Panc1 (cell line): ENCODE data around the gene MEMO1. TPM values are rescaled to one million over a fixed set of nuclear protein-coding genes. Genes with fewer than 3 reads are reported as not detected.

Experiments used
- ATAC-seq: fragments of 200-7000 bp; cut with Tn5 transposase; 2 replicates; pipeline ENCODE4 v1.9.1; 2020; ENCODE audit warnings: mild to moderate bottlenecking, moderate library complexity
- BruUV-seq: library from RNA; stranded (reverse); fragments of 400-500 nt; replicated peaks from 2 replicates; lab custom pipeline; 2021; lab: Mats Ljungman, UMichigan
- CTCF ChIA-PET: fragments of 300-600 bp; sonication (Branson Sonifier 250); formaldehyde crosslinking; loops from one replicate; lab custom pipeline; 2022; ENCODE audit warnings: antibody characterized with exemption; lab: Charles Lee
- POLR2A ChIA-PET: fragments of 300-600 bp; sonication (Branson Sonifier 250); formaldehyde crosslinking; loops from one replicate; lab custom pipeline; 2022; ENCODE audit warnings: antibody characterized with exemption; lab: Charles Lee
- DNase-seq: peaks from one replicate; pipeline ENCODE4 v3.0.0-alpha.2; 2010; ENCODE audit warnings: low read depth, low spot score
- H3K27ac ChIP-seq: 2 replicates; pipeline ENCODE4 v1.5.1; 2011; ENCODE audit warnings: mild to moderate bottlenecking, low read length, inconsistent platforms
- H3K27me3 ChIP-seq: fragments of 200-500 bp; sonication (Bioruptor generic); 2 replicates; pipeline ENCODE4 v1.6.0; 2014; ENCODE audit warnings: low read length, inconsistent platforms; ENCODE audit not compliant: control insufficient read depth, insufficient read depth
- H3K36me3 ChIP-seq: fragments of 200-500 bp; sonication (Bioruptor generic); 2 replicates; pipeline ENCODE4 v1.5.1; 2014; ENCODE audit warnings: inconsistent platforms, mild to moderate bottlenecking, low read length, moderate library complexity; ENCODE audit not compliant: control insufficient read depth, insufficient read depth
- H3K4me1 ChIP-seq: 2 replicates; pipeline ENCODE4 v1.5.1; 2011; ENCODE audit warnings: inconsistent platforms, mild to moderate bottlenecking, low read length, moderate library complexity; ENCODE audit not compliant: control insufficient read depth, insufficient read depth
- H3K4me3 ChIP-seq, 2 experiments: 2 replicates each; pipeline ENCODE4 v1.5.1; 2011 to 2012; ENCODE audit warnings: low read depth in 2 of 2, low read length in 2 of 2, mild to moderate bottlenecking in 2 of 2, inconsistent platforms in 1 of 2, moderate library complexity in 1 of 2
- H3K9me3 ChIP-seq: fragments of 200-500 bp; sonication (Bioruptor generic); 2 replicates; pipeline ENCODE4 v1.5.1; 2014; ENCODE audit warnings: low read depth, mild to moderate bottlenecking, inconsistent platforms, low read length, moderate library complexity; ENCODE audit not compliant: control insufficient read depth, insufficient read depth
- POLR2AphosphoS5 ChIP-seq: IDR thresholded peaks from 2 replicates; pipeline ENCODE4 v1.6.1; 2012; ENCODE audit warnings: mild to moderate bottlenecking, low read depth, low read length, moderate library complexity
- SIN3A ChIP-seq: IDR thresholded peaks from 2 replicates; pipeline ENCODE4 v1.6.1; 2012; ENCODE audit warnings: low read depth, mild to moderate bottlenecking, low read length, moderate library complexity, borderline replicate concordance; ENCODE audit not compliant: insufficient read depth
- TCF7L2 ChIP-seq: IDR thresholded peaks from 2 replicates; pipeline ENCODE4 v1.6.1; 2011; ENCODE audit warnings: mild to moderate bottlenecking, low read depth, low read length, inconsistent platforms
- in situ Hi-C: cut with HindIII; loops from 2 replicates; pipeline ENCODE4 v1.10.0; 2016; ENCODE audit warnings: low sequenced_read_pairs, low pct_unique_long_range_greater_than_20kb
- intact Hi-C: fragments of 100-400 bp; cut with micrococcal nuclease; formaldehyde crosslinking; loops from one replicate; pipeline ENCODE4 v1.10.0; 2022; ENCODE audit not compliant: unreplicated experiment
- total RNA-seq: library from RNA; stranded (reverse); gene quantifications from one replicate; pipeline ENCODE4 v1.2.1, GENCODE V29; 2021; ENCODE audit not compliant: unreplicated experiment
- TF ChIP-seq, protein P1 (sequence below), 2 experiments: IDR thresholded peaks; 2 replicates each; pipeline ENCODE4 v1.6.1; 2011 to 2012; ENCODE audit warnings: low read depth in 2 of 2, control low read depth in 1 of 2, low read length in 1 of 2, mild to moderate bottlenecking in 1 of 2, moderate library complexity in 1 of 2; ENCODE audit not compliant: insufficient read depth in 1 of 2
- TF ChIP-seq, protein P2 (sequence below): fragments of 450-650 bp; IDR thresholded peaks from 2 replicates; pipeline ENCODE4 v1.5.1; 2017; ENCODE audit warnings: mild to moderate bottlenecking

The MEMO1 gene
- total RNA-seq, 1 experiment from 2014 or later = 60.8 TPM

DNA sequence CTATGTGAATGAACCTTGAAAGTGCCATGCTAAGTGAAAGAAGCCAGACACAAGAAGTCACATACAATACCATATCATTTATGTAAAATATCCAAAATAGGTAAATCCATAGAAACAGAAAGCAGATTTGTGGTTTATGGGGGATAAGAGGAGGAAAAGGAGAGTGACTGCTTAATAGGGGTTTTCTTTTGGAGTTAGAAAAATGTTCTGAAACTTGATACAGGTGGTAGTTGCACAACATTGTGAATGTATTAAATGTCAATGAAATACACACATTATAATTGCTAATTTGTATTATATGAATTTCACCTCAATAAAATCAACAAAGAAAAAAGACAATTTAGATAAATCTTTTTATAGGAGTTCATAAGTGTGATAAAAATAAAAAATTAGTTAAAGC is 37.1 kb downstream of the MEMO1 start:
- H3K27me3 ChIP-seq = no peaks in the 10 kb centered on the region
- TF ChIP-seq SIN3A = no peak
- no TSS peak for BruUV-seq
- intact Hi-C loops = no loop called here
- POLR2A ChIA-PET = interaction anchor here (0.6 kb wide), 1 partner anchor 14 kb away, joined by 3 read pairs; no protein-coding TSS in a partner anchor
- no peak for ATAC-seq
- in situ Hi-C loops = no loop called here
- no peaks in the 10 kb centered on the region for H3K4me1 ChIP-seq
- no peak overlapping the region for H3K4me3 ChIP-seq
- H3K36me3 ChIP-seq = no peaks in the 10 kb centered on the region
- DNase-seq = no peak
- H3K27ac ChIP-seq = no peak overlapping the region
- H3K9me3 ChIP-seq = no peaks in the 10 kb centered on the region
- CTCF ChIA-PET = no interaction called here

DNA sequence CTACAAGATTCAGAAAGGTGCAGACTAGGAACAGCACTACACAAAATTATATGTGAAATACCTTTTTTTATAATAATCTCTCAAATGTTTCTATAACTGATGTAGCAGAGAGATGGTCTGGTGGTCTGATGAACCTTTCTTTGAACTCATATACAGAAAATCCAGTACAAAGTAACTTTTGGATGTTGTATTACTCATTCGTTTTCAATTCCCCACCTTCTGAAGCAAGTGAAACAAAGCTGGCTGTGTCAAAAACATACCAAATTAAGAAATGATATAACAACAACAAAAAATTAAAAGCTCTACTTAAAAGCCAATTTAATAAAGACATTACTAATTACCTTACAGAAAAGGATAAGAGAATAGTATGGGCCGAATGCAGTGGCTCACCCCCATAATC is 38.7 kb downstream of the MEMO1 start:
- POLR2A ChIA-PET = no interaction called here
- no peak for DNase-seq
- intact Hi-C loops = no loop called here
- Histone ChIP-seq H3K4me3 (no peak overlapping the region), H3K9me3 (no peaks in the 10 kb centered on the region), H3K27ac (no peak overlapping the region), H3K36me3 (no peaks in the 10 kb centered on the region), H3K4me1 (no peaks in the 10 kb centered on the region), H3K27me3 (no peaks in the 10 kb centered on the region)
- in situ Hi-C loops = no loop called here
- ATAC-seq = no peak
- CTCF ChIA-PET = no interaction called here
- TF ChIP-seq TCF7L2 = no peak
- TF ChIP-seq, protein P1, sequence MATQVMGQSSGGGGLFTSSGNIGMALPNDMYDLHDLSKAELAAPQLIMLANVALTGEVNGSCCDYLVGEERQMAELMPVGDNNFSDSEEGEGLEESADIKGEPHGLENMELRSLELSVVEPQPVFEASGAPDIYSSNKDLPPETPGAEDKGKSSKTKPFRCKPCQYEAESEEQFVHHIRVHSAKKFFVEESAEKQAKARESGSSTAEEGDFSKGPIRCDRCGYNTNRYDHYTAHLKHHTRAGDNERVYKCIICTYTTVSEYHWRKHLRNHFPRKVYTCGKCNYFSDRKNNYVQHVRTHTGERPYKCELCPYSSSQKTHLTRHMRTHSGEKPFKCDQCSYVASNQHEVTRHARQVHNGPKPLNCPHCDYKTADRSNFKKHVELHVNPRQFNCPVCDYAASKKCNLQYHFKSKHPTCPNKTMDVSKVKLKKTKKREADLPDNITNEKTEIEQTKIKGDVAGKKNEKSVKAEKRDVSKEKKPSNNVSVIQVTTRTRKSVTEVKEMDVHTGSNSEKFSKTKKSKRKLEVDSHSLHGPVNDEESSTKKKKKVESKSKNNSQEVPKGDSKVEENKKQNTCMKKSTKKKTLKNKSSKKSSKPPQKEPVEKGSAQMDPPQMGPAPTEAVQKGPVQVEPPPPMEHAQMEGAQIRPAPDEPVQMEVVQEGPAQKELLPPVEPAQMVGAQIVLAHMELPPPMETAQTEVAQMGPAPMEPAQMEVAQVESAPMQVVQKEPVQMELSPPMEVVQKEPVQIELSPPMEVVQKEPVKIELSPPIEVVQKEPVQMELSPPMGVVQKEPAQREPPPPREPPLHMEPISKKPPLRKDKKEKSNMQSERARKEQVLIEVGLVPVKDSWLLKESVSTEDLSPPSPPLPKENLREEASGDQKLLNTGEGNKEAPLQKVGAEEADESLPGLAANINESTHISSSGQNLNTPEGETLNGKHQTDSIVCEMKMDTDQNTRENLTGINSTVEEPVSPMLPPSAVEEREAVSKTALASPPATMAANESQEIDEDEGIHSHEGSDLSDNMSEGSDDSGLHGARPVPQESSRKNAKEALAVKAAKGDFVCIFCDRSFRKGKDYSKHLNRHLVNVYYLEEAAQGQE (IDR thresholded peaks at IDR 0.05; ENCODE audit: insufficient read depth in 1 of 2, low read depth in 2 of 2, low read length in 1 of 2) = no peak
- no peak for TF ChIP-seq SIN3A
- TF ChIP-seq, protein P2, sequence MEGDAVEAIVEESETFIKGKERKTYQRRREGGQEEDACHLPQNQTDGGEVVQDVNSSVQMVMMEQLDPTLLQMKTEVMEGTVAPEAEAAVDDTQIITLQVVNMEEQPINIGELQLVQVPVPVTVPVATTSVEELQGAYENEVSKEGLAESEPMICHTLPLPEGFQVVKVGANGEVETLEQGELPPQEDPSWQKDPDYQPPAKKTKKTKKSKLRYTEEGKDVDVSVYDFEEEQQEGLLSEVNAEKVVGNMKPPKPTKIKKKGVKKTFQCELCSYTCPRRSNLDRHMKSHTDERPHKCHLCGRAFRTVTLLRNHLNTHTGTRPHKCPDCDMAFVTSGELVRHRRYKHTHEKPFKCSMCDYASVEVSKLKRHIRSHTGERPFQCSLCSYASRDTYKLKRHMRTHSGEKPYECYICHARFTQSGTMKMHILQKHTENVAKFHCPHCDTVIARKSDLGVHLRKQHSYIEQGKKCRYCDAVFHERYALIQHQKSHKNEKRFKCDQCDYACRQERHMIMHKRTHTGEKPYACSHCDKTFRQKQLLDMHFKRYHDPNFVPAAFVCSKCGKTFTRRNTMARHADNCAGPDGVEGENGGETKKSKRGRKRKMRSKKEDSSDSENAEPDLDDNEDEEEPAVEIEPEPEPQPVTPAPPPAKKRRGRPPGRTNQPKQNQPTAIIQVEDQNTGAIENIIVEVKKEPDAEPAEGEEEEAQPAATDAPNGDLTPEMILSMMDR = no peak
- no TSS peak for BruUV-seq

DNA sequence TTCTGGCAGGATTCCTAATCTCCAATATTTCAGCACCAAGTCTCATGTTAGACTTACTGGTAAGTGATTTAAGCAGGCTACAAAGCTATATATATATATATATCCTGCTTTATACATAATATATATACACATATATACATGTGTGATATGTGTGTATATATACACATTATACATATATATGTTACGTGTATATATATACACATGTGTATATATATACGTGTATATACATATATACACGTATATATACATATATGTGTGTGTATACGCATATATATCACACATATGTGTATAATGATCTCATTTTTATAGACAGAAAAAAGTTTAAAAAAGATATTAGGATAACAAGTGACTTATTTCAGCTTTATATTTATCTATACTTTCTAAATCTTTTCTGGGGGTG is 41.6 kb downstream of the MEMO1 start:
- H3K9me3 ChIP-seq = no peaks in the 10 kb centered on the region
- H3K36me3 ChIP-seq = no peaks in the 10 kb centered on the region
- no peak for DNase-seq
- ChIA-PET POLR2A (interaction anchor here (0.7 kb wide), 1 partner anchor 15 kb away, joined by 5 read pairs; no protein-coding TSS in a partner anchor), CTCF (no interaction called here)
- in situ Hi-C loops (no loop called here), intact Hi-C loops (no loop called here)
- BruUV-seq = no TSS peak
- no peak for TF ChIP-seq POLR2AphosphoS5
- no peaks in the 10 kb centered on the region for H3K4me1 ChIP-seq
- no peak for ATAC-seq
- H3K4me3 ChIP-seq = no peak overlapping the region
- H3K27ac ChIP-seq = no peak overlapping the region
- no peaks in the 10 kb centered on the region for H3K27me3 ChIP-seq
